ENCODE data around the gene TGFBR3.
"Not testable (repeated sequence)": the region's sequence is repeated elsewhere in the genome, so short reads cannot be mapped to it uniquely, and the experiment has no call there.

TGFBR3 gene

DNA sequence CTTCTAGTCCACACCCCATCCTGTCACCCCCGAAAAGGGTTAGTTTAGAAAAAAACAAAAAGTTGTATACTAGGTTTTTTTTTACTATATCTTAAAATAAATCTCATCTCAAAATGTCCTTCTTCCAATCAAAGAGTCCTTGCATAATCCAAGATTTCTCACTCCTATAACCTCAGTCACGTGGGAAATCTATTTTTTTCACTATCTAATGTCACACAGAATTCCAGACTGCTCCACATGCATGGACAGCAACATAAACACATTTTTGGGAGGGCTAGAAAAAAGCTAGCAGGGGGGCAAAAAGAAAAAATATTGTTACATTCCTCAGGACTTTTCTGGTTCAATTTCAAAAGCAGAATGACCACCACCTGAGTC is 39.3 kb downstream of the TGFBR3 start:
- no peak for DNase-seq

GRCh38 chr1:91846007-91846638 is 39.8 kb downstream of the TGFBR3 start:
- DNase-seq = peak; percentile 82 to 94

DNA sequence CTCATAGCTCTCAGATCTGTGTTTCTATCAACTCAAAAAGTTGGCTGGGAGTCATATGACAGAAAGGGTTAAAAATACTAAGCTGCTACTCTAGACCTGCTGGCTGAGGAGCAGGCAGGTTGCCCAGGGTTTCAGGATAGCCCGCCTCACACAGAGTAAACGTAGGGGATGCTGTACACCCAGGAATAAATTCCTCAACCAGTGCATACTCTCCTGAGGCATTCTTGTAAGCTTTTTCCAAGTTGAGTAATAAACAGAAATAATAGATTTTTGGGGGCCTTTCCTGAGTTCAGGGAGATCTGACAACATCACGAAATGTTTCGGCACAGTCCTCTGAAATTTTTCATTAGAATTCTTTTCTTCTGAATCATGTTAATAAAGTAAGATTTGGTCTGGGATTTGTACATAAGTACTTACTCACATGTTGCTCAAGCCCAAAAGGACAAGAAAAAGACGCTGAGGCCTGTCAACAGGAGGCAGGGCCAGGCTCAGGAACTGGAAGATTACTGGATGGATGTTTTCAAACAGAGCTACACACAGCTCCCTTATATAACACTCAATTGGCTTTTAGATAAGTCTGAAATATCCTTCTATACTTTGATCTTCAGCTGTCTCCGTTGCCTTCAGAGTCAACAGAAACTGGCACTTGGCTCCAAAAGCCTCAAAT is 41.0 kb downstream of the TGFBR3 start:
- peak in 1 of 2 experiments; percentile 17 for DNase-seq

DNA sequence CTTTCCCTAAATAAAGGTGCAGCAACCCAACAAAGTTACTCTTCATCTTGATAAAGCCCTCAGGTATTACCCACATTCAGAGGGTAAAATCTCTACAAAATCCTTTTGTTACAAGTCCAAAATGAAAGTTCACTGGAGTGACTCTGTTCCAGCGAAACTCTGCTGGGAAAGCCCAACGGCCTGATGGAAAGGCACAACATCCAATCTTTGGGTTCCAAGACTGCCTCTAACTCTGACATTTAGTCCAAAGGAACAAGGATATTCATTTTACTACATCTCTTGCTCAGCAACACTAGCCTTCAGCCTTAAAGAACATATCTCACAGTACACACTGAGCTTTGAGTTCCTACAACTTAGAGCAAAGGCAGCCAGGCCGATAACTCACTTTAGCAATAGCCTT is 42.1 kb downstream of the TGFBR3 start:
- no peak for DNase-seq

DNA sequence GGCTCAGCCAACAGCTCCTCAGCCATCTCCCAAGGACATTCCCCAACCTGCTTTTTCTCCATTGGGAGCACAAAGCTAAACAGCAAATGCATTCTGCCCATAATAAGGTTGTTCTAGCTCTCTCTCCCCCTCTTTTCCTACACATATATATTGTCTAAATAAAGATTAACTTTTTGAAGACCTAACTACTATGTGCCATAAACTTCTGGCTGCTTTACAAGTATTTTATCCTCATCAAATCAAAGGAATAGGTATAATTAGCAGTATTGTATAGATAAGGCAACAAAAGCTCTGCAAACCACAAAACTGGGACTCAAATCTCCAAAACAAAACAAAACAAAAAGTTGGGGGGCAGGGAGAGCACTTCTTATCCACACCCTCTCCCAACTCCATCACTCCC is 43.4 kb downstream of the TGFBR3 start:
- no peak for DNase-seq

GRCh38 chr1:91842056-91842455 is 43.9 kb downstream of the TGFBR3 start:
- no peak for DNase-seq

DNA sequence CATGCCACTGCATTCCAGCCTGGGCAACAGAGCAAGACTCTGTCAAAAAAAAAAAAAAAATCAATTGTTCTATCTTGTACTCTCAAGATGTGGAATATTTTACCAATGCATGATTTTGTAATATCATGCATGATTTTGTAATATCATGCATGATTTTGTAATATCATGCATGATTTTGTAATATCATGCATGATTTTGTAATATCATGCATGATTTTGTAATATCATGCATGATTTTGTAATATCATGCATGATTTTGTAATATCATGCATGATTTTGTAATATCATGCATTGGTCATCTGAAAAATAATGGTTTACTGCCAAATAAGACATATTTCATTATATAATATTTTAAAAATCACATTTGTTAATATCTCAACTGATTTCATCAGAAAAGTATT is 45.7 kb downstream of the TGFBR3 start:
- DNase-seq = not testable (repeated sequence)

DNA sequence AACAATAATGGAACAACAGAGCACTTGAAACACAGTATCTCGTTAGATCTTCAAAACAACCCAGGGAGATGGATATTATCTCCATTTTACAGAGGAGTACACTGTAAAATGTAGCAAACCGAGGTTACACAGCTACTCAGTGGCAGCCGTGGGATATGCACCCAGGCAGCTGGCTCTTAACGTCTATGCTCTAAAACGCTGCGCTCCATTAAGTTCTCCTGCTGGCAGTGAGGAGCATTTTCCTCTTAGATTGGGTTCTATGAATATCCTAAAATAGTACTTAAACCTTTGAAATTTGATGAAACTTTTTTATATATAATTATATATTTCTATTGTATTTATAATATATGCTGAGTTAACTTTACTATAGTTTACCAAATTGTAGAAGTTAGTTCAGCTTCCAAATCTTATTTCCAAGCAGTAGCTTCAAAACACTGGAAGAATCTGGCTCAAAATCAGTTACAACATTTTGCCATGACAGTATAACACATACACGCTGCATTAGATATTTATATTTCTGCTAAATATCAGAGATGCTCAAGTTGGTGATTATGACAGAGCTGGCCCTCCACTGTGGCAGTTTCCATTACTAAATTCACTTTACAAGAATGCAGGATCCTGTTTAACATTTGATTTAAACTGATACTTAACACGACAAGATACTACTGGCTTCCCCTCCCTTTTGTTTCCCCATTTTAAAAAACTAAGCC is 49.5 kb downstream of the TGFBR3 start:
- DNase-seq = no peak

- DNase-seq = no peak
Measured at GRCh38 chr1:91835087-91835521, 50.8 kb downstream of the TGFBR3 start.

DNA sequence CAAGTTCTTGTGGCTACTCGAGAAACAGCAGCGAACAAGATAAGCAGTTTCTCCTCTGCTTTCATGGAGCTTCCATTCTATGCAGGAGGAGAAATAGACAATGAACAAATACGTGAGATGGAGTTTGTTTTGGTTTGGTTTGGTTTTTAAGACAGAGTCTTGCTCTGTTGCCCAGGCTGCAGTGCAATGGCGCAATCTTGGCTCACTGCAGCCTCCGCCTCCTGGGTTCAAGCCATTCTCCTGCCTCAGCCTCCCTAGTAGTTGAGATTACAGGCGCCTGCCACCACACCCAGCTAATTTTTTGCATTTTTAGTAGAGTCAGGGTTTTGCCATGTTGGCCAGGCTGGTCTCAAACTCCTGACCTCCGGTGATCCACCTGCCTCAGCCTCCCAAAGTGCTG is 51.4 kb downstream of the TGFBR3 start:
- not testable (repeated sequence) for DNase-seq

- DNase-seq = no peak
Measured at GRCh38 chr1:91833946-91834345, 52.0 kb downstream of the TGFBR3 start.

DNA sequence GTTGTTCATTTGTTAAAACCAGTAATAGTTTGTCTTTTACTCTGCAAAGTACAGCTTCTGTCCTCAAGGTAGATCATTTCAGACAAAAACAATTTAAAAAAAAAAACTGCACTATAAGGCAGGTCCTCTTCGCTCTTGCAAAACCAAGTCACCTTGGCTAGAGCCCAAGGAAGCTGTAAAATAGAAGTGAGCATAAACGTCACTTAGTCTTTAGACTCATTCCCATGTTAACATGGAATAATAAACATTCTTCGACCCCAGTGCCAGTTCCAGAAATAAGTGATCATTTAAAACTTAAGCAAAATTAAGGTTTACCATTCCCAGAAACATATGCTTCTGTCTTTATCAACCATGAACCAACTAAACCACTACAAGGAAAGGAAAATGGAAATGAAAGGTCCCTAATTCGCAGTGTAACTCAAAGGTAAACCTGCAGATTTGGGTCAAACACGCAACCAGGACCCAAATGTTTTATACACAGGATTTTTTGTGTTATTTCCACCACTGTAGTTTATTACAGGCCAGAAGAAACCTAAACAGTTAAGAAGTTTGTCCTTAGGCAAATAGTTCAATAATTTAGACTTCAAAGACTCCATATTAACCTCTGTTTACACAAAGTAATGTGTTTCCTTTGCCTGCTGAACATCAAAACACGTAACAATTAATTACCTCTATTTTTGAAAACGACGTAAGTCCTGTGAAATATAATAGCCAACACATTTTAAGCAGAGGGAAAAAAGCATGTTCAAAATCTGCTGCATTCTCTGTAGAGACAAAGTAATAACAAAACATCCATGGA is 54.6 kb downstream of the TGFBR3 start:
- DNase-seq = no peak

DNA sequence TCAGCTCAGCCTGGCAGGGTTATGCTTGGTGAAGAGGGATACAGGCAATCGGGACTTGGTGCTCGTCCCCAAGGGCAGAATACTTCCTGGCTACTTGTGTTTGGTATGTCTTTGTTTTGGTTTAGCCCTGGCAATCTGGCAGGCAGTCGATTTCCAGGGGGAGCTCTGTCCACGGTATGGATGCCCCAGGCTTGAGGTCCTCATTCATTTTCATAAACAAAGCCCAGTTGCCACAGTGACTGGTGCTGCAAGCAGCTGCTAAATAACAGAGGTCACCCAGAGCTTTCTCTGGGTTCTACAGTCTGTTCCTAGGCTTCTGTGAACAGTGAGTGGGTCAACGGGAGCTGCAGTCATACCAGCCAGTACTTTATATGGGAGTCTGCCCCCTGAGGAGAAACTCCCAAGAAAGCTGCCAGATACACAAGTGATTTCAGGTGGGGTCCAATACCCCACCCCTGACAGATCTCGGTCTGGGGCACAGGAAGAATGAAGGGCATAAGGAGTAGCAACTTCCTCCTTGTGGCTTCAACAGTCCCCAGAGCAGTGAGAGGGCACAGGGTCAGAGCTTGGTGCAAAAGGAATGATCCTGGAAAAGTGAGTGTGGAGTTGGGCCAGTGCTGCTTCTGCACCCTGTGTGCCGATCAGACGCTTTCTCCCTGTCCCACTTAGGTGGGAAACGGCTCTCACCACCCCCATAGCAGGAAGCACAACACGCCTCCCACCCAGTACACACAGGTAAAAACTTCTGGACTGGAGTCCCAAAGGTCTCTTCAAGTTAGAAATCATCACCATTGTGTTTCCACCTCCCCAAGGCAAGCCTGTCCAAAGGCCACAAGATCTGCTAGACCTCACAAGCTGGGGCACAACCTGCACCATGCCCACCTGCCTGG is 55.5 kb downstream of the TGFBR3 start:
- DNase-seq = peak; percentile 60 to 69

- DNase-seq = no peak
Measured at GRCh38 chr1:91829293-91830153, 56.4 kb downstream of the TGFBR3 start.

DNA sequence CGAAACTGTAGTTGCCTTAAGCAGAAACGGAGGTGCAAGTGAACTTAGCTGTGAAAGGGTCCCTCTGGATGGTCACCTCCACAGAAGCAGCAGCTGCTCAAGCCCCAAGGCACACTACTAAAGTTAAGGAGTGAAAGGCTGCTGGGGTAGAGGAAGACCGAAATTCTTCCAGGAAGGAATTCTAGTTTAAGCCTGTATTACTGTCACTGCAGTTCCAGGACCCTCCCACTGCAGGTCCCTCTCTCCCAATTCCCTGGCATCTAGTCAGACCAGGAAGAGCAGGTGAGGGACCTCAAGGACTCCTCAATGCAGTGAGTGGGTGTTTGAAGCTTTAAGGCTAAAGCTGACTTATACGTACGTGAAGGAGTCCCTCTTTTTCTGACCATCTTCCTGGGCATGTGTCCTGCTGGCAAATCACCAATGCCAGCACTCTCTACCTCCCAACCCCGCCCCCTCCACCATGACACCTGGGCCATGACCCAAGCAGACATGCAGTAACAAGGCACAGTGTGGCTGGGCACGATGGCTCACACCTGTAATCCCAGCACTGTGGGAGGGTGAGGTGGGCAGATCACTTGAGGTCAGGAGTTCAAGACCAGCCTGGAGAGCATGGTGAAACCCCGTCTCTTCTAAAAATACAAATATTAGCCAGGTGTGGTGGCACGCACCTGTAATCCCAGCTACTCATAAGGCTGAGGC is 57.2 kb downstream of the TGFBR3 start:
- no peak for DNase-seq

- no peak for DNase-seq
Measured at GRCh38 chr1:91827459-91828321, 58.3 kb downstream of the TGFBR3 start.

- no peak for DNase-seq
Measured at GRCh38 chr1:91827087-91827458, 58.9 kb downstream of the TGFBR3 start.

DNA sequence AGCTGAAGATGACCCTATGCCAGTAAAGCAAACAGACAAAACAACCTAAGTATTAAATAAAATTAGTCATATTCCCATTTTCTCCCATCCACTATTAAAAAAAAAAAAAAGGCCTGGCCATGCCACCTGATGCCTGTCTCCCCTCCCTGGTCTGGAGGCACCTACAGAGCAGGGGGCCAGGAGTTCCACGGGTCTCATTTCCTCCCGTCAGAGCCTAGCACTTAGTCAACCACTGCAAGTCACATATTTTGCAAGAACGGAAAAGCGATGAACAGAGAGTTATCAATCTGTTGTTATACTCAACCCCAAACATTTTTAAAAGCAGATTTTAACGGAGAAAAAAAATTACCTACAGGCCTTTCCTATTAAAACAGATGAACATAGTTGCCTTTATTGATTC is 59.3 kb downstream of the TGFBR3 start:
- no peak for DNase-seq

DNA sequence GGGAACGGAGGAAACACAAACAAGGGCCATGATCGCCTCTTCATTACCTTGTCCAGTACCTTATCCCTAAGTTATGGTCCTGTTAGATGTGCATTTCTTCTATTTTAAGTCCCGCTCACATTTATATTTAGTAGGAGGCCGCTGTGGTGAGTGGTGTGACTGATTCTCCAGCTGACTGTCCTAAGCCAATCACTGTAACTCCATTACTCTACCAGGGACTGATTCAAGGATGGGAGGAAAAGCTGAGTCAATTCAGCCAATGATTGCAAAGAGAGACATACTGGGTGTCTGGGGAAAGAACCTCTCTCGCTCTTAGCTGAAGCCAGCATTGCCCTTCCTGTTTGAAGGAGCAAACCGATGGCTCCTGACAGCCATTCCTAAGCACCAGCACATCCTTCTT is 59.7 kb downstream of the TGFBR3 start:
- DNase-seq = no peak

Measured in NCI-H2081 (cell line).